C4-2B (cell line): Measurements from ENCODE around the gene RPP38.

Experiments
- H3K27ac ChIP-seq: fragments of 450-650 bp; 2 replicates; pipeline ENCODE4 v1.5.1; 2017
- CTCF ChIP-seq: fragments of 450-650 bp; conservative IDR thresholded peaks from 2 replicates; pipeline ENCODE4 v1.5.1; 2017; ENCODE audit warnings: mild to moderate bottlenecking
- ZFX ChIP-seq: fragments of 450-650 bp; IDR thresholded peaks from 2 replicates; pipeline ENCODE4 v1.6.1; 2017

The RPP38 gene

GRCh38 chr10:15067154-15067553, 30.0 kb upstream of the RPP38 start:
- H3K27ac ChIP-seq = no peak overlapping the region
- TF ChIP-seq ZFX = no peak
- TF ChIP-seq CTCF = no peak

GRCh38 chr10:15068802-15069201, 28.4 kb upstream of the RPP38 start:
- TF ChIP-seq CTCF = no peak
- no peak for TF ChIP-seq ZFX
- no peak overlapping the region for H3K27ac ChIP-seq

GRCh38 chr10:15069230-15069629, 27.9 kb upstream of the RPP38 start:
- TF ChIP-seq ZFX = no peak
- TF ChIP-seq CTCF = no peak; the same call in 1 of the 2 replicates
- no peak overlapping the region for H3K27ac ChIP-seq

GRCh38 chr10:15072358-15072757, 24.8 kb upstream of the RPP38 start:
- TF ChIP-seq CTCF (no peak), ZFX (no peak)
- no peak overlapping the region for H3K27ac ChIP-seq

GRCh38 chr10:15075421-15075820, 21.7 kb upstream of the RPP38 start:
- no peak overlapping the region for H3K27ac ChIP-seq
- no peak for TF ChIP-seq CTCF

- H3K27ac ChIP-seq = peak overlapping the region; percentile 68
- TF ChIP-seq ZFX (no peak), CTCF (no peak; the same call in 1 of the 2 replicates)
Observed at GRCh38 chr10:15083674-15084501, 13.3 kb upstream of the RPP38 start.

GRCh38 chr10:15084502-15084922, 12.6 kb upstream of the RPP38 start:
- peak overlapping the region; percentile 68 for H3K27ac ChIP-seq
- peak; percentile 24 for TF ChIP-seq CTCF
- no peak for TF ChIP-seq ZFX
